Measurements from ENCODE around the gene PRUNE1. TPM values are rescaled to one million over a fixed set of nuclear protein-coding genes. Genes with fewer than 3 reads are reported as not detected.

The PRUNE1 gene
- total and polyA plus RNA-seq, 2 of the 4 experiments (the other 2 are of a cell fraction), result 7.9 to 9.4 TPM

Small RNA genes within 50 kb of the gene (microRNA-seq; reads per million reads assigned to microRNA genes)
- not detected for gene RNU6-884P (ENCODE audit: insufficient read depth, insufficient read length)

Small RNA genes within 50 kb of the gene (small RNA-seq; reads per million reads assigned to genes)
- gene RNU6-884P, result 0.08 to 9.6 (median 2.3) reads per million in 5 experiments

Other genes with a start within 250 kb of the PRUNE1 start
- gene CTSS, start 242.7 kb upstream of the PRUNE1 start, total RNA-seq (2012; rRNA removed), result 0.18 and 0.56 TPM in 2 replicates
- gene CTSS, start 242.7 kb upstream of the PRUNE1 start, polyA plus RNA-seq (2012; rRNA removed), result 0.47 and 0.48 TPM in 2 replicates
- 4.7 and 7.7 TPM in 2 replicates for gene CTSK, start 200.2 kb upstream of the PRUNE1 start, total RNA-seq (2012; rRNA removed)
- 13.2 and 15.1 TPM in 2 replicates for gene CTSK, start 200.2 kb upstream of the PRUNE1 start, polyA plus RNA-seq (2012; rRNA removed)
- 26.3 and 28.1 TPM in 2 replicates for gene ARNT, start 131.8 kb upstream of the PRUNE1 start, total RNA-seq (2012; rRNA removed)
- 15.7 and 19.7 TPM in 2 replicates for gene ARNT, start 131.8 kb upstream of the PRUNE1 start, polyA plus RNA-seq (2012; rRNA removed)
- gene CTXND2, start 121.3 kb upstream of the PRUNE1 start, total RNA-seq (2012; rRNA removed), result not detected in 2 replicates
- gene CTXND2, start 121.3 kb upstream of the PRUNE1 start, polyA plus RNA-seq (2012; rRNA removed), result not detected in 2 replicates
- 22.9 and 24.7 TPM in 2 replicates for gene SETDB1, start 82.1 kb upstream of the PRUNE1 start, total RNA-seq (2012; rRNA removed)
- gene SETDB1, start 82.1 kb upstream of the PRUNE1 start, polyA plus RNA-seq (2012; rRNA removed), result 16.6 and 18.7 TPM in 2 replicates
- 99.2 and 118 TPM in 2 replicates for gene CERS2, start 33.6 kb upstream of the PRUNE1 start, total RNA-seq (2012; rRNA removed)
- gene CERS2, start 33.6 kb upstream of the PRUNE1 start, polyA plus RNA-seq (2012; rRNA removed), result 126 and 127 TPM in 2 replicates
- under 0.01 and 0.36 TPM in 2 replicates for gene ANXA9, start 26.2 kb upstream of the PRUNE1 start, total RNA-seq (2012; rRNA removed)
- gene ANXA9, start 26.2 kb upstream of the PRUNE1 start, polyA plus RNA-seq (2012; rRNA removed), result 0.16 and 0.21 TPM in 2 replicates
- gene MINDY1, start 1.5 kb upstream of the PRUNE1 start, total RNA-seq (2012; rRNA removed), result 5.8 and 6.6 TPM in 2 replicates
- gene MINDY1, start 1.5 kb upstream of the PRUNE1 start, polyA plus RNA-seq (2012; rRNA removed), result 6.6 and 7.3 TPM in 2 replicates
- under 0.01 TPM in 1 of 2 replicates, not detected in the other for gene BNIPL, start 28.1 kb downstream of the PRUNE1 start, total RNA-seq (2012; rRNA removed)
- 0.10 and 0.38 TPM in 2 replicates for gene BNIPL, start 28.1 kb downstream of the PRUNE1 start, polyA plus RNA-seq (2012; rRNA removed)
- gene C1orf56, start 39.3 kb downstream of the PRUNE1 start, total RNA-seq (2012; rRNA removed), result 0.54 and 0.83 TPM in 2 replicates
- 1.2 and 1.5 TPM in 2 replicates for gene C1orf56, start 39.3 kb downstream of the PRUNE1 start, polyA plus RNA-seq (2012; rRNA removed)
- 47.0 and 48.6 TPM in 2 replicates for gene CDC42SE1, start 51.2 kb downstream of the PRUNE1 start, total RNA-seq (2012; rRNA removed)
- 47.4 and 58.5 TPM in 2 replicates for gene CDC42SE1, start 51.2 kb downstream of the PRUNE1 start, polyA plus RNA-seq (2012; rRNA removed)
- 3.6 and 5.3 TPM in 2 replicates for gene MLLT11, start 51.9 kb downstream of the PRUNE1 start, total RNA-seq (2012; rRNA removed)
- 16.6 and 17.5 TPM in 2 replicates for gene MLLT11, start 51.9 kb downstream of the PRUNE1 start, polyA plus RNA-seq (2012; rRNA removed)
- 11.9 and 12.9 TPM in 2 replicates for gene GABPB2, start 62.3 kb downstream of the PRUNE1 start, total RNA-seq (2012; rRNA removed)
- gene GABPB2, start 62.3 kb downstream of the PRUNE1 start, polyA plus RNA-seq (2012; rRNA removed), result 6.0 and 7.5 TPM in 2 replicates
- 0.36 and 0.56 TPM in 2 replicates for gene SEMA6C, start 138.2 kb downstream of the PRUNE1 start, total RNA-seq (2012; rRNA removed)
- 2.0 and 2.6 TPM in 2 replicates for gene SEMA6C, start 138.2 kb downstream of the PRUNE1 start, polyA plus RNA-seq (2012; rRNA removed)
- not detected in 2 replicates for gene TNFAIP8L2, start 148.2 kb downstream of the PRUNE1 start, total RNA-seq (2012; rRNA removed)
- not detected in 2 replicates for gene TNFAIP8L2, start 148.2 kb downstream of the PRUNE1 start, polyA plus RNA-seq (2012; rRNA removed)
- gene LYSMD1, start 157.5 kb downstream of the PRUNE1 start, total RNA-seq (2012; rRNA removed), result 9.2 and 10.4 TPM in 2 replicates
- 5.0 and 5.9 TPM in 2 replicates for gene LYSMD1, start 157.5 kb downstream of the PRUNE1 start, polyA plus RNA-seq (2012; rRNA removed)
- gene SCNM1, start 157.7 kb downstream of the PRUNE1 start, total RNA-seq (2012; rRNA removed), result 22.2 and 27.4 TPM in 2 replicates
- gene SCNM1, start 157.7 kb downstream of the PRUNE1 start, polyA plus RNA-seq (2012; rRNA removed), result 33.2 and 35.3 TPM in 2 replicates
- not detected in 2 replicates for gene TMOD4, start 167.5 kb downstream of the PRUNE1 start, total RNA-seq (2012; rRNA removed)
- gene TMOD4, start 167.5 kb downstream of the PRUNE1 start, polyA plus RNA-seq (2012; rRNA removed), result 0.22 and 0.27 TPM in 2 replicates
- gene VPS72, start 181.7 kb downstream of the PRUNE1 start, total RNA-seq (2012; rRNA removed), result 51.3 and 53.6 TPM in 2 replicates
- 62.3 and 64.5 TPM in 2 replicates for gene VPS72, start 181.7 kb downstream of the PRUNE1 start, polyA plus RNA-seq (2012; rRNA removed)
- 52.5 and 59.1 TPM in 2 replicates for gene PIP5K1A, start 190.1 kb downstream of the PRUNE1 start, total RNA-seq (2012; rRNA removed)
- gene PIP5K1A, start 190.1 kb downstream of the PRUNE1 start, polyA plus RNA-seq (2012; rRNA removed), result 85.5 and 105 TPM in 2 replicates
- gene PSMD4, start 246.3 kb downstream of the PRUNE1 start, total RNA-seq (2012; rRNA removed), result 289 and 349 TPM in 2 replicates
- 282 and 314 TPM in 2 replicates for gene PSMD4, start 246.3 kb downstream of the PRUNE1 start, polyA plus RNA-seq (2012; rRNA removed)

All from IMR-90 (cell line).